ENCODE data around the gene LDHAL6B.
A peak's percentile ranks its signal among the peaks of the same experiment; 100 is the strongest.

LDHAL6B gene

GRCh38 chr15:59218710-59219109 is 12.1 kb downstream of the LDHAL6B start:
- DNase-seq (ENCODE audit: low read depth): no peak

- peak; percentile 56 for DNase-seq (ENCODE audit: low read depth)
These were observed 15.2 kb downstream of the LDHAL6B start for GRCh38 chr15:59221511-59222505.

DNA sequence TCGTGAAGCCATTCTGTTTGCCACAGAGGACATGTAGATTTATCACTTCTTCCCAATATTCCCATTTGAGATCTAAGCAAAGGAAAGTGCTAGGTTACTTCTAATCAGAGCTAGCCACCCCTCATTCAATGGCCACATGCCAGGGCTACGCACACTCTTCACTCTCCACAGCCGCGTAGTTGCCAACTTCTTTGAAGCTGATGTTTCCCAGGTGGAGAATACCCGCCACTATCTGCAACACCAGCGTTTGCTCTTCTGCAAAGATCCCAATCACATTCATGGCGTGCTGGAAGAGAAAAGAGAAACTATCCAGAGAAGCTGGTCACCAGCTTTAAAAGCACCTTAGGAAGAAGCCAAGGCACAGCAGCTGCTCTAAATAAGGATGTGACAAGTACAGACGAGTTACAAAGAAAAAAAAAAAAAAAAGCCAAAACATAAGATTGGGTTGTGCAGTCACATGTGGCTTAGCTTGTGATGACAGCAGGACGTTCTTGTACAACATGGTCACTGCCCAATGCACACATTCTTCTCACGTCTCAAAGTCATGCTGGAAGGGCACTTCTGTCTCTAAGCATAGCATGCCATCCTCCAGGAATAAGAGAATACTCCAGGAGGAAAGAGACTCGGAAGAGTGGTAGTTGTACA is 16.4 kb downstream of the LDHAL6B start:
- DNase-seq (ENCODE audit: low read depth): no peak

GRCh38 chr15:59223736-59224135 is 17.1 kb downstream of the LDHAL6B start:
- no peak for DNase-seq (ENCODE audit: low read depth)

DNA sequence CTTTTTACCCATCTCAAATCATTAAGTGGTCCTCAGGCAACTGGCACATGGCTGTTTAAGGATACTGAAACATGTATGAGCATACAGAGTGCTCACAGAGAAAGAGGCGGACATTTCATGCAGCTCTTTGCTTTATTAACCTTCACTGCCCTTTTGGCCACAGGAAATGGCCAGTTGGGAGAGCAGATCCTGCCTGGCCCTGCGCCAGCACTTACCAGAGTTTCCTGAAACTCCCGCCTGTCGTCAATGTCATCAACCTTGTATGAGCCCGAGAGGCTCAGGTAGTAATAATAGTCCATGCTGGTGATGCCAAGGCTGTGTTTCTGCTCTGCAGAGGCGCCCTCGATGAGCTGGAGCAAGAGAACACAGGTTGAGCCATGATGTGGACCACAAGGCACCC is 17.8 kb downstream of the LDHAL6B start:
- DNase-seq (ENCODE audit: low read depth): no peak

- DNase-seq (ENCODE audit: low read depth): no peak
These were observed 20.4 kb downstream of the LDHAL6B start for GRCh38 chr15:59227021-59227420.

GRCh38 chr15:59229015-59229414 is 22.4 kb downstream of the LDHAL6B start:
- no peak for DNase-seq (ENCODE audit: low read depth)

DNA sequence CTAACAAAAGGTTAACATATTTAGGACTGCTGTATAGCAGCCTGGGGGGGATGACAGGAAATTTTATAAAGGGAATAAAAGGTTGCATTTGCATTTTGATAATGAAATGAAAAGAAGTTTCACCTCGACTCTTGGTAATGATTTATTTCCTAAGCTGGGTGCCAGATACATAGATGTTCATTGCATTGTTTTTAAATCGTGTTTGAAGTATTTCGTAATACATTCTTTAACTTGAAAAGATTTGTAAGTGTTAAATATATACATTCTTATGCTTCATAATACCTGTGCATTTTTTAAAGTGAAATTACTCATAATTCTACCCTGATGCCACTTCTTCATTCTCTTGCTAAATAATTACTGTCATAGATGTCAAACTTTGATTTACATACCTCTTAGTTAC is 22.8 kb downstream of the LDHAL6B start:
- no peak for DNase-seq (ENCODE audit: low read depth)

DNA sequence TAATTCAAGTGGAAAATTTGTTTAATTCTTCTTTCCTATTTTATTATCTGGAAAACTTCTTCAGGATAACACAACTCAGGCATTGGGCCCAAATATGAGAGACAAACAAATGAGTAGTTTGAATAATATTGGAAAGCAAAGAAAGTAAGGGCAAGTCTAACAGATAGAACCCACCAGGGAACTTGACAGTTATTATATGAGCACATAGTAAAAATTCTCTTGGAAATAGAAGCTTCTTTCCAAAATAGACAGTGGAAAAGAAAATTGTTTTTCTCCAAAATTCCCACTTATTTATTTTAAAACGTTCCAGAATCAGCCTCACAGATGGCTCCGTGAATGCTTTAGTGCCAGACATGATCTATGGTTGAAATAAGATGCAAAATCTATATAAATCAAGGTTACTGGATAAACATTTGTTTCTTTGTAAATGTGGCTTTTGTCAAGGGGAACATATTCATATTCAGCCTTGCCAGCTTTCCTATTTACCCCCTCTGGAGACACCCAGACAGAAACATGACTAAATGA is 23.9 kb downstream of the LDHAL6B start:
- no peak for DNase-seq (ENCODE audit: low read depth)

GRCh38 chr15:59232476-59232875 is 25.8 kb downstream of the LDHAL6B start:
- DNase-seq (ENCODE audit: low read depth): peak; percentile 67

GRCh38 chr15:59236394-59236793 is 29.8 kb downstream of the LDHAL6B start:
- DNase-seq (ENCODE audit: low read depth): no peak

DNA sequence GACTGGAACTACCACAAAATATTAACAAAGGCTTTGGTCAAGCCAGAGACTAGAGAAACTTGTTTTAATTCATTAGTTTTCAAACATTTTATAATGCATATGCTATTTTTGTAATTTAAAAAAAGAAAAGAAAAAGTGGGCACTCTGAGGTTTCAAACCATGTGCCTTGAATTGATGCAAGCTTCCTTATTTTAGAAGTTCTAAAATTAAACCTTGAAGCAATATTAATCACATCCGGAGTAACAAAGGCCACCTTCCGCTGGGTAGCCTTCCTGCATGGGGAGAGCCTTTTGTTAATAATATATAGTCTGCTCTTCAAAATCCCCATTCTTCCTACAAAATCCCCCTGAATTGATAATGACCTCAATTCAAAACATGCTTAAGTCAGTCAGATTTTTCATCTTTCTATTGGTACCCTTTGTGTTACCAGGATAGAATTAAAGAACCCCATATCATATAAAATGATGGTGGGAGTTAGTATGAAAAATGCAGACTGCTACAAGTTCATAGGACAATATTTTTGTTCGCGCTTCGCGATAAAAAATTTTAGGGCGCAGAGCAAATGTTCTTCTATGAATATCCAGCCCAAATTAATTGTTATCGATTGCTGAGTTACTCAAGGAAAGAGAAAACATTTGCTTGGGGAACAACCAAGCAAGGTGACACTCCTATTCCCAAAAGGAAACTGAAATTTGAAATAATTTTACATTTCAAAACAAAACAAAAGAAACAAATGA is 30.6 kb downstream of the LDHAL6B start:
- no peak for DNase-seq (ENCODE audit: low read depth)

DNA sequence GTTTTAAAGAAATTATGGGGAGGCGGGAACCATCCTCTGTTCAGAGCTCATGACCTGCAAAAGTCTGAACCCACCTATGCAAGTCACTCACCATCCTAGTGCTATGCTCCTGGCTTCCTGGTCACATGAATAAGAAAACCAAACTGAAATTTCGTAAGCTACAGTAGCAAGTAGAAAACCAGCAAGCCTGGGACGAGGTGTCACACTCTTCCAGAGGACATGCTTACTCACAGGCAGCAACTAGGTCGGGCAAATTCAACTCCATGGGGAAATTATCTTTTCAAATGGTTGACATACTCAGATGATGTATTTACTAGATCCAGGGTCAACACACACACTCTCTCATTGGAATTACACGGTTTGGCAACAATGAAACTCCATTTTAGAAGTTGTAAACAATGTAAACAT is 31.3 kb downstream of the LDHAL6B start:
- no peak for DNase-seq (ENCODE audit: low read depth)

DNA sequence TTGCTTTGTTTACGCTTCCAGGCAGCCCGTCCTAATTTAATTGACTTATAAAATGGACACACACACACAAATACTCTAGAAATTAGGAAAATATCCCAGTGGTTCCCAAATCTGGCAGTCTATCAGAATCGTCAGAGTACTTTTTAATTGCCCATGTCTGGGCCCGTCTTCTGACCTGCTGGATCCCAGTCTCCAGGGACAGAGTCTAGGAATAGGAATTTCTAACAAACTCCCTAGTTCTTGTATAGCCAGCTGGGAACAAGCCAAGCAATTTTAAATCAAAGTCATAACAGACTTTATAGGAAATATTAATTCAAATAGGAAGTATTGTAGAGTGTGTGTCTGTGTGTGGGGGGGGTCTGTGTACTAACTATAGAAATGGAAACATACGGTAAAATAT is 33.4 kb downstream of the LDHAL6B start:
- no peak for DNase-seq (ENCODE audit: low read depth)

DNA sequence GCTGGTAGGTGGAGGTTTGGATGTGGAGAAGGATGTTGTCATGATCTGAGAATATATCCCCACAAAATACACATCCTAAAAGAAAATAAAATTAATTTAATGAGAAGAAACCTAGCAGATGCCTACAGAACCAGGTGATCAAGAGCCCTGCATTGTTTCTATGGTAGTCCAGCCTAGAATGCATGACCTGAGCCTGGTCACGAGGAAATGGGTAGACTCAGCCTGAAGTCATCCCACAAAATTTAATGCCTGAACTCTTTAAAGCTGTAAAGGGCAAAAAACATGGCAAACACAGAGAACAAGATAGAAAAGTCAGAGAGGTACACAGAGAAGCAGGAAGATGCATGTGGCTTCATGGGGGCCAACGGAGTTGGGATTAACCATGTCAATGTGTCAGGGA is 36.0 kb downstream of the LDHAL6B start:
- no peak for DNase-seq (ENCODE audit: low read depth)

- no peak for DNase-seq (ENCODE audit: low read depth)
These were observed 37.0 kb downstream of the LDHAL6B start for GRCh38 chr15:59243622-59244021.

- DNase-seq (ENCODE audit: low read depth): no peak
These were observed 37.7 kb downstream of the LDHAL6B start for GRCh38 chr15:59244337-59244736.

DNA sequence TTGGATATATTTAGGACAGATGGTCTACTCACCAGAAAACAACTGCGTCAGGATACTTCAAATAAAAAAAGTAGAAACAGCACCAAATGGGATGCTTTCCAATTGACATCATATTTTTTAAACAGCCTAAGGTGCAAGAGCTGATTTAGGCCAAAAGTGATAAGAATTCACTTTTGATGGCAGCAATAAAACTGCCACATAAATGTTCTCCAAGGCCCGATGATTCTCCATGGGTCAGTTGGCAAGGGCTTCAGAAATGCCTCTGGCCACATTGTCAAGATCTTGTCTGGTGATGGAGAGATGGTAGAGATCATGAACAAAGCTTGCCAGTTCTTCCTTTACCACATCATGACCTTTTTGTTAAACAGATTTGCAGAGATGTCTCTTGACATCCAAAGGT is 38.9 kb downstream of the LDHAL6B start:
- no peak for DNase-seq (ENCODE audit: low read depth)

- DNase-seq (ENCODE audit: low read depth): peak; percentile 62
These were observed 40.7 kb downstream of the LDHAL6B start for GRCh38 chr15:59247364-59247763.

- DNase-seq (ENCODE audit: low read depth): no peak
These were observed 43.2 kb downstream of the LDHAL6B start for GRCh38 chr15:59249816-59250215.

DNA sequence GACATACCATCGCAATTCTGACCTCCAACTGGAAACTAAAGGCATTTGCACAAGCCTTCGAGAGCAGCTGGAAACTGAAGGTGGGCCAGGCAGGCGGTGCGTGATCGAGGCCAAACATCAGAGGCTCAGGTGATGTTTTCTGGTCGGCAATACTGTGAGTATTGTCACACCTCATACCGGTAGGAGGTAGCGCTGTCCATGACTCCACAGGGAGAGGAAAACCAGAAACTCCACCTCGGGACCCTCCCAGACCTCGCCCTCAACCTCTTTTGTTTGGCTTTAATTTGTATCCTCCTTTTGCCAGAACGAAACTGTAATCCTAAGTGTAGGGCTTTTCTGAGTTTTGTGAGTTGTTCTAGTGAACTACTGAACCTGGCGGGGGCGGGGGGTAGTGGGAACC is 43.6 kb downstream of the LDHAL6B start:
- no peak for DNase-seq (ENCODE audit: low read depth)
